K562 (cell line): ENCODE results near the gene DPAGT1. TPM values are rescaled to one million over a fixed set of nuclear protein-coding genes. Genes with fewer than 3 reads are reported as not detected.

Source experiments
- ATF7 ChIP-seq: fragments of 450-650 bp; IDR thresholded peaks from 2 replicates; pipeline ENCODE4 v1.7.1; 2014; ENCODE audit warnings: mild to moderate bottlenecking, moderate library complexity
- CHD2 ChIP-seq: IDR thresholded peaks from 2 replicates; pipeline ENCODE4 v1.6.1; 2011; ENCODE audit warnings: low read depth, low read length
- HCFC1 ChIP-seq: IDR thresholded peaks from 2 replicates; pipeline ENCODE4 v1.6.1; 2012; ENCODE audit warnings: low read depth, low read length, improper control_type of control experiment
- MTA3 ChIP-seq: fragments of 450-650 bp; formaldehyde crosslinking; IDR thresholded peaks from 2 replicates; pipeline ENCODE4 v1.6.1; 2017; ENCODE audit warnings: mild to moderate bottlenecking, borderline replicate concordance
- NCOA4 ChIP-seq: fragments of 450-650 bp; IDR thresholded peaks from 2 replicates; pipeline ENCODE4 v1.6.1; 2018; ENCODE audit warnings: mild to moderate bottlenecking; ENCODE audit not compliant: partially characterized antibody
- PHF8 ChIP-seq: fragments of 200-600 bp; sonication (generic); IDR thresholded peaks from 2 replicates; pipeline ENCODE4 v1.6.1; 2012; ENCODE audit warnings: mixed run types, mild to moderate bottlenecking, inconsistent platforms, low read length, moderate library complexity, borderline replicate concordance
- POLR2H ChIP-seq: IDR thresholded peaks from 2 replicates; pipeline ENCODE4 v1.6.1; 2016; ENCODE audit warnings: missing genetic modification characterization, low read depth, mild to moderate bottlenecking, control low read depth, missing compliant biosample characterization, moderate library complexity
- SAP30 ChIP-seq: fragments of 200-600 bp; sonication (generic); IDR thresholded peaks from 2 replicates; pipeline ENCODE4 v1.6.1; 2012; ENCODE audit warnings: borderline replicate concordance, low read depth, mild to moderate bottlenecking, moderate library complexity, low read length, control low read depth, inconsistent platforms; ENCODE audit not compliant: insufficient read depth, poor library complexity, severe bottlenecking
- SUPT5H ChIP-seq: fragments of 450-650 bp; IDR thresholded peaks from 2 replicates; pipeline ENCODE4 v1.6.1; 2016
- TARDBP ChIP-seq: fragments of 450-650 bp; IDR thresholded peaks from 2 replicates; pipeline ENCODE4 v1.6.1; 2016
- ZNF224 ChIP-seq: sonication (generic); formaldehyde crosslinking; IDR thresholded peaks from 2 replicates; pipeline ENCODE4 v1.8.0; 2022; ENCODE audit warnings: mild to moderate bottlenecking, missing genetic modification reagents
- ZNF232 ChIP-seq: sonication (generic); formaldehyde crosslinking; IDR thresholded peaks from 2 replicates; pipeline ENCODE4 v1.8.0; 2022; ENCODE audit warnings: mild to moderate bottlenecking, missing genetic modification reagents
- polyA plus RNA-seq, 8 experiments: library from polyadenylated mRNA; depleted of rRNA in 4 of 8; stranded (reverse) in 5 of 8; unstranded in 3 of 8; fragments of >200 nt; fragmentation: Nextera tagmentation in 2 of 8; fragmentation: Illumina TruSeq in 1 of 8; extraction: Ambion mirVana in 2 of 8; extraction: Trizol in 1 of 8; gene quantifications; 2 replicates each; pipeline versions ENCODE4 v1.2.1 to v1.2.3, GENCODE V29; 2011 to 2014; ENCODE audit warnings: inconsistent platforms in 1 of 8, missing spikeins in 1 of 8
- total RNA-seq, 7 experiments: library from RNA; depleted of rRNA in 6 of 7; stranded (reverse); fragments of >200 nt in 6 of 7; fragmentation: Illumina TruSeq in 2 of 7; extraction: Trizol in 2 of 7; gene quantifications; 2 replicates each; pipeline versions ENCODE4 v1.2.1 to v1.2.3, GENCODE V29; 2011 to 2021; ENCODE audit warnings: low replicate concordance in 1 of 7
- TF ChIP-seq, protein P1 (sequence below): fragments of 450-650 bp; formaldehyde crosslinking; IDR thresholded peaks from 2 replicates; pipeline ENCODE4 v1.4.0; 2022; ENCODE audit warnings: missing genetic modification characterization
- TF ChIP-seq, protein P2 (sequence below): sonication (generic); formaldehyde crosslinking; IDR thresholded peaks from 2 replicates; pipeline ENCODE4 v1.8.0; 2022; ENCODE audit warnings: missing genetic modification reagents, mild to moderate bottlenecking, borderline replicate concordance
- TF ChIP-seq, protein P3 (sequence below), 2 experiments: fragments of 450-650 bp; IDR thresholded peaks; 2 replicates each; pipeline ENCODE4 v1.6.1; 2016
- TF ChIP-seq, protein P4 (sequence below): fragments of 450-650 bp; IDR thresholded peaks from 2 replicates; pipeline ENCODE4 v1.7.0; 2016; ENCODE audit warnings: borderline replicate concordance
- TF ChIP-seq, protein P5 (sequence below): fragments of 200-800 bp; sonication (Bioruptor generic); IDR thresholded peaks from 2 replicates; pipeline ENCODE4 v1.6.1; 2017; ENCODE audit warnings: missing genetic modification characterization, missing compliant biosample characterization

The DPAGT1 gene
- total and polyA plus RNA-seq, 9 of the 15 experiments (the other 6 are each of a cell fraction or from before 2014, with no cell fraction given): 29.9 to 135 (median 85.0) TPM

DNA sequence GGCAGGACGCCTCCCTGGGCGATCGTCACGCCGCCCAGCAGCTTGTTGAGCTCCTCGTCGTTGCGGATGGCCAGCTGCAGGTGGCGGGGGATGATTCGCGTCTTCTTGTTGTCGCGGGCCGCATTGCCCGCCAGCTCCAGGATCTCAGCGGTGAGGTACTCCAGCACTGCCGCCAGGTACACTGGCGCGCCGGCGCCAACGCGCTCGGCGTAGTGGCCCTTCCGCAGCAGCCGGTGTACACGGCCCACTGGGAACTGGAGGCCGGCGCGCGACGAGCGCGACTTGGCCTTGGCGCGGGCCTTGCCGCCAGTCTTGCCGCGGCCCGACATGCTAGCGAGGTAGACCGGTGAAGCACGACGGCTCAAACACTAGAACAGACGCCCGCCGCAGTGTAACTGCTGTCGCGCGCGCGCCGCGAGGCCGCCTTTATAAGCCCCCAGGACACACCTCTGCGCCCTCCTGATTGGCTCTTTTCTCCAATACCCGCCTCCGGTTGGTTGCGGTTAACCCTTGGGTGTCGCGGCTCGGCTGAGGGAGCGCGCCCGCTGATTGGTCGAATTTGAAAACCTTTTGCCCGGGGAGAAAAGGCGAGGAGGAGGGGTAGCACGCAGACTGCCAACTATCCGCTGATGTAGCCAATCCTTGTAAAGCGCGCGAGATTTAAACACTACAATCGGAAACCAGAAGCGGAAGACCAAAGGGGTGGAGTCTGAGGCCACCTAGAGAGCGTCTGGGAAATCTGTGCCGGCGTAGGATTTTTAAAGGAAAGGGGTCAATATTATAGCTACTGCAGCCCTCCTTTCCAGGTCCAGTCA, 6.4 kb downstream of the DPAGT1 start (continued):
- TF ChIP-seq, protein P1, sequence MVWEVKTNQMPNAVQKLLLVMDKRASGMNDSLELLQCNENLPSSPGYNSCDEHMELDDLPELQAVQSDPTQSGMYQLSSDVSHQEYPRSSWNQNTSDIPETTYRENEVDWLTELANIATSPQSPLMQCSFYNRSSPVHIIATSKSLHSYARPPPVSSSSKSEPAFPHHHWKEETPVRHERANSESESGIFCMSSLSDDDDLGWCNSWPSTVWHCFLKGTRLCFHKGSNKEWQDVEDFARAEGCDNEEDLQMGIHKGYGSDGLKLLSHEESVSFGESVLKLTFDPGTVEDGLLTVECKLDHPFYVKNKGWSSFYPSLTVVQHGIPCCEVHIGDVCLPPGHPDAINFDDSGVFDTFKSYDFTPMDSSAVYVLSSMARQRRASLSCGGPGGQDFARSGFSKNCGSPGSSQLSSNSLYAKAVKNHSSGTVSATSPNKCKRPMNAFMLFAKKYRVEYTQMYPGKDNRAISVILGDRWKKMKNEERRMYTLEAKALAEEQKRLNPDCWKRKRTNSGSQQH (CRISPR knock-in tag): peak; percentile 86
- TF ChIP-seq, protein P2, sequence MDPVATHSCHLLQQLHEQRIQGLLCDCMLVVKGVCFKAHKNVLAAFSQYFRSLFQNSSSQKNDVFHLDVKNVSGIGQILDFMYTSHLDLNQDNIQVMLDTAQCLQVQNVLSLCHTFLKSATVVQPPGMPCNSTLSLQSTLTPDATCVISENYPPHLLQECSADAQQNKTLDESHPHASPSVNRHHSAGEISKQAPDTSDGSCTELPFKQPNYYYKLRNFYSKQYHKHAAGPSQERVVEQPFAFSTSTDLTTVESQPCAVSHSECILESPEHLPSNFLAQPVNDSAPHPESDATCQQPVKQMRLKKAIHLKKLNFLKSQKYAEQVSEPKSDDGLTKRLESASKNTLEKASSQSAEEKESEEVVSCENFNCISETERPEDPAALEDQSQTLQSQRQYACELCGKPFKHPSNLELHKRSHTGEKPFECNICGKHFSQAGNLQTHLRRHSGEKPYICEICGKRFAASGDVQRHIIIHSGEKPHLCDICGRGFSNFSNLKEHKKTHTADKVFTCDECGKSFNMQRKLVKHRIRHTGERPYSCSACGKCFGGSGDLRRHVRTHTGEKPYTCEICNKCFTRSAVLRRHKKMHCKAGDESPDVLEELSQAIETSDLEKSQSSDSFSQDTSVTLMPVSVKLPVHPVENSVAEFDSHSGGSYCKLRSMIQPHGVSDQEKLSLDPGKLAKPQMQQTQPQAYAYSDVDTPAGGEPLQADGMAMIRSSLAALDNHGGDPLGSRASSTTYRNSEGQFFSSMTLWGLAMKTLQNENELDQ (CRISPR knock-in tag): peak; percentile 92
- TF ChIP-seq SUPT5H (peak; percentile 100), ZNF224 (CRISPR knock-in tag) (no peak; the same call in 1 of the 2 replicates), POLR2H (tag) (peak; percentile 99), ZNF232 (CRISPR knock-in tag) (peak; percentile 67; the same call in 1 of the 2 replicates), TARDBP (peak; percentile 77; the same call in 1 of the 2 replicates), HCFC1 (0 out of 2 replicates have a peak, but pooled peaks have one; percentile 44), NCOA4 (no peak), PHF8 (peak; percentile 90), SAP30 (peak; percentile 45), MTA3 (peak; percentile 100), CHD2 (peak; percentile 71), ATF7 (peak; percentile 86)
- TF ChIP-seq, protein P3, sequence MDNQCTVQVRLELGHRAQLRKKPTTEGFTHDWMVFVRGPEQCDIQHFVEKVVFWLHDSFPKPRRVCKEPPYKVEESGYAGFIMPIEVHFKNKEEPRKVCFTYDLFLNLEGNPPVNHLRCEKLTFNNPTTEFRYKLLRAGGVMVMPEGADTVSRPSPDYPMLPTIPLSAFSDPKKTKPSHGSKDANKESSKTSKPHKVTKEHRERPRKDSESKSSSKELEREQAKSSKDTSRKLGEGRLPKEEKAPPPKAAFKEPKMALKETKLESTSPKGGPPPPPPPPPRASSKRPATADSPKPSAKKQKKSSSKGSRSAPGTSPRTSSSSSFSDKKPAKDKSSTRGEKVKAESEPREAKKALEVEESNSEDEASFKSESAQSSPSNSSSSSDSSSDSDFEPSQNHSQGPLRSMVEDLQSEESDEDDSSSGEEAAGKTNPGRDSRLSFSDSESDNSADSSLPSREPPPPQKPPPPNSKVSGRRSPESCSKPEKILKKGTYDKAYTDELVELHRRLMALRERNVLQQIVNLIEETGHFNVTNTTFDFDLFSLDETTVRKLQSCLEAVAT (IDR thresholded peaks at IDR 0.05): peak; percentile 79 to 86
- TF ChIP-seq, protein P4, sequence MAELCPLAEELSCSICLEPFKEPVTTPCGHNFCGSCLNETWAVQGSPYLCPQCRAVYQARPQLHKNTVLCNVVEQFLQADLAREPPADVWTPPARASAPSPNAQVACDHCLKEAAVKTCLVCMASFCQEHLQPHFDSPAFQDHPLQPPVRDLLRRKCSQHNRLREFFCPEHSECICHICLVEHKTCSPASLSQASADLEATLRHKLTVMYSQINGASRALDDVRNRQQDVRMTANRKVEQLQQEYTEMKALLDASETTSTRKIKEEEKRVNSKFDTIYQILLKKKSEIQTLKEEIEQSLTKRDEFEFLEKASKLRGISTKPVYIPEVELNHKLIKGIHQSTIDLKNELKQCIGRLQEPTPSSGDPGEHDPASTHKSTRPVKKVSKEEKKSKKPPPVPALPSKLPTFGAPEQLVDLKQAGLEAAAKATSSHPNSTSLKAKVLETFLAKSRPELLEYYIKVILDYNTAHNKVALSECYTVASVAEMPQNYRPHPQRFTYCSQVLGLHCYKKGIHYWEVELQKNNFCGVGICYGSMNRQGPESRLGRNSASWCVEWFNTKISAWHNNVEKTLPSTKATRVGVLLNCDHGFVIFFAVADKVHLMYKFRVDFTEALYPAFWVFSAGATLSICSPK: no peak
- TF ChIP-seq, protein P5, sequence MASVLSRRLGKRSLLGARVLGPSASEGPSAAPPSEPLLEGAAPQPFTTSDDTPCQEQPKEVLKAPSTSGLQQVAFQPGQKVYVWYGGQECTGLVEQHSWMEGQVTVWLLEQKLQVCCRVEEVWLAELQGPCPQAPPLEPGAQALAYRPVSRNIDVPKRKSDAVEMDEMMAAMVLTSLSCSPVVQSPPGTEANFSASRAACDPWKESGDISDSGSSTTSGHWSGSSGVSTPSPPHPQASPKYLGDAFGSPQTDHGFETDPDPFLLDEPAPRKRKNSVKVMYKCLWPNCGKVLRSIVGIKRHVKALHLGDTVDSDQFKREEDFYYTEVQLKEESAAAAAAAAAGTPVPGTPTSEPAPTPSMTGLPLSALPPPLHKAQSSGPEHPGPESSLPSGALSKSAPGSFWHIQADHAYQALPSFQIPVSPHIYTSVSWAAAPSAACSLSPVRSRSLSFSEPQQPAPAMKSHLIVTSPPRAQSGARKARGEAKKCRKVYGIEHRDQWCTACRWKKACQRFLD: no peak
